GM12891 (cell line): Measurements from ENCODE around the gene DNAH8.

Source experiments
- DNase-seq: peaks from one replicate; pipeline ENCODE4 v3.0.0; 2011; ENCODE audit warnings: low spot score; ENCODE audit not compliant: insufficient read length
- FAIRE-seq: peaks from 2 replicates; lab custom pipeline; 2011; peaks lifted over from hg19 to GRCh38; lab: Jason Lieb, UNC
- PAX5 ChIP-seq: IDR thresholded peaks from 2 replicates; pipeline ENCODE4 v1.6.1; 2011; ENCODE audit warnings: low read length, moderate library complexity, mild to moderate bottlenecking; ENCODE audit not compliant: insufficient read depth, severe bottlenecking
- POLR2A ChIP-seq: IDR thresholded peaks from 2 replicates; pipeline ENCODE4 v1.6.1; 2011; ENCODE audit warnings: low read depth, low read length, control low read depth
- POLR2AphosphoS5 ChIP-seq: IDR thresholded peaks from 2 replicates; pipeline ENCODE4 v1.6.1; 2011; ENCODE audit warnings: low read depth, low read length, control low read depth
- POU2F2 ChIP-seq: IDR thresholded peaks from 2 replicates; pipeline ENCODE4 v1.6.1; 2011; ENCODE audit warnings: low read depth, mild to moderate bottlenecking, control low read depth, low read length, moderate library complexity
- SPI1 ChIP-seq: IDR thresholded peaks from 2 replicates; pipeline ENCODE4 v1.6.1; 2011; ENCODE audit warnings: low read depth, low read length, control low read depth
- TAF1 ChIP-seq: IDR thresholded peaks from 2 replicates; pipeline ENCODE4 v1.6.1; 2011; ENCODE audit warnings: low read depth, low read length, control low read depth

Gene DNAH8

GRCh38 chr6:38722038-38722437 lies 6.9 kb downstream of the DNAH8 start:
- TF ChIP-seq POLR2AphosphoS5 (no peak), PAX5 (no peak), TAF1 (no peak), SPI1 (no peak), POLR2A (no peak), POU2F2 (no peak)
- FAIRE-seq (no peak), DNase-seq (no peak)

- TF ChIP-seq TAF1 (no peak), SPI1 (no peak), POLR2AphosphoS5 (no peak), PAX5 (no peak), POLR2A (no peak), POU2F2 (no peak)
- FAIRE-seq (no peak), DNase-seq (no peak)
Measured at GRCh38 chr6:38722727-38723334, 7.7 kb downstream of the DNAH8 start.

DNA sequence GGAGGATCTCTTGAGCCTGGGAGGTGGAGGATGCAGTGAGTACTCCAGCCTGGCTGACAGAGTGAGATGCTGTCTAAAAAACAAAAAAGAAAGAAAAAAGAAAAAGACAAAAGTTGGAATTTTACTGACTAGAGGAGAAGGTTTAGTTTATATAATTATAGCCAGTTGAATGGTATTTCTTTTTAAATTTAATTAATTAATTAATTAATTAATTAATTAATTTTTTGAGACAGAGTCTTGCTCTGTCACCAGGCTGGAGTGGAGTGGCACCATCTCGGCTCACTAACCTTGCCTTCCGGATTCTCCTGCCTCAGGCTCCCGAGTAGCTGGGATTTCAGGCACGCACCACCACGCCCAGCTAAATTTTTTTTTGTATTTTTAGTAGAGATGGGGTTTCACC lies 8.7 kb downstream of the DNAH8 start:
- DNase-seq (no peak), FAIRE-seq (no peak)
- TF ChIP-seq SPI1, result no peak
- no peak for TF ChIP-seq POLR2AphosphoS5
- no peak for TF ChIP-seq PAX5
- no peak for TF ChIP-seq POU2F2
- no peak for TF ChIP-seq TAF1
- no peak for TF ChIP-seq POLR2A

DNA sequence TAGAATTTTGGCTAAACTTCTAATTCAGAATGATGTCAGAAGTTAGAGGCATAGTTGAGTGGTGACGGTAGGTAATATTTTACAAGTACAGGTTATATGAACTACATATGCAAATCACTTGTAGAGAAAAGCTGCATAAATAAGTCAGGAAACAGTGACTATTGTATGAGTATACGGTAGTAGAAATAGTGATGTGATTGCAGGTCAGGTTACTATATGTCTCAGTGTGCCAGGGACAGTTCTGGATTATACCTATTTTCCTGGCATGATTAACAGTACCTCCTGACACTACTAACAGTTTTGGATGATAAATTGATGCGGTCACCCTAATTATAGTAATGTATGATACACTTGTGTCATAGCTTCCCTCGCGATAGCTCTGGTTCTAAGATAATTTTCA lies 9.2 kb downstream of the DNAH8 start:
- DNase-seq, result no peak
- TF ChIP-seq SPI1, result no peak
- TF ChIP-seq POU2F2, result no peak
- TF ChIP-seq POLR2A, result no peak
- TF ChIP-seq POLR2AphosphoS5, result no peak
- no peak for TF ChIP-seq TAF1
- no peak for TF ChIP-seq PAX5
- FAIRE-seq, result no peak

- DNase-seq (no peak), FAIRE-seq (peak; percentile 65)
- TF ChIP-seq POU2F2 (no peak), TAF1 (no peak), SPI1 (no peak), PAX5 (no peak), POLR2A (no peak), POLR2AphosphoS5 (no peak)
Measured at GRCh38 chr6:38725414-38726183, 10.5 kb downstream of the DNAH8 start.

DNA sequence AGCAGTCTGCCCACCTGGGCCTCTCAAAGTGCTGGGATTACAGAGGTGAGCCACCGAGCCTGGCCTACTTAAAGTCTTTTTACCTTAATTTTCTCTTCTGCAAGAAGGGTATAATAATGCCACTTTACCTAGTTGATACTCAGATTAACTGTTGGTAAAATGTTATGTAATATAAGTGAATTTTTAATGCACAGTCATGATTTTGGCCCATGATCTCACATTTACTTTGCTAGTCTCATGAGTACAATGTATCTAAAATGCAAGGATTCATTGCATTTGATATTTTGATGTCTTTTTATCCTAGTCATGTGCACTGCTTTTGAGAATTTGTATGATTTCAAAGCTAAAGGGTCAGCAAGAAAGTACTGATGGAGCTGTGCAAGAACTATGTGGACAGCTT lies 13.1 kb downstream of the DNAH8 start:
- TF ChIP-seq SPI1 (no peak), POLR2AphosphoS5 (no peak), PAX5 (no peak), POLR2A (no peak), POU2F2 (no peak), TAF1 (no peak)
- FAIRE-seq (no peak), DNase-seq (no peak)

- TF ChIP-seq POLR2AphosphoS5 (no peak), TAF1 (no peak), SPI1 (no peak), POU2F2 (no peak), POLR2A (no peak), PAX5 (no peak)
- FAIRE-seq (no peak), DNase-seq (no peak)
Measured at GRCh38 chr6:38730140-38730862, 15.2 kb downstream of the DNAH8 start.

- DNase-seq (no peak), FAIRE-seq (no peak)
- TF ChIP-seq PAX5 (no peak), POLR2AphosphoS5 (no peak), POU2F2 (no peak), POLR2A (no peak), SPI1 (no peak), TAF1 (no peak)
Measured at GRCh38 chr6:38736951-38737350, 21.8 kb downstream of the DNAH8 start.

GRCh38 chr6:38738261-38738660 lies 23.1 kb downstream of the DNAH8 start:
- DNase-seq, result no peak
- TF ChIP-seq POU2F2 (no peak), PAX5 (no peak), POLR2A (no peak), POLR2AphosphoS5 (no peak), TAF1 (no peak), SPI1 (no peak)
- no peak for FAIRE-seq
